Suprapubic skin (tissue), 4 donors: ENCODE measurements around the gene TNFRSF1B. TPM values are rescaled to one million over a fixed set of nuclear protein-coding genes. Genes with fewer than 3 reads are reported as not detected.

Experiments
- DNase-seq, 2 donors: peaks; one replicate each; pipeline ENCODE4 v3.0.0-alpha.2; 2019; ENCODE audit warnings: low spot score in 2 of 2
- H3K27ac ChIP-seq: fragments of 200-600 bp; sonication (generic); one replicate; pipeline ENCODE4 v1.5.1; 2019
- H3K27me3 ChIP-seq: fragments of 200-600 bp; sonication (generic); one replicate; pipeline ENCODE4 v1.5.1; 2019
- H3K36me3 ChIP-seq: fragments of 200-600 bp; sonication (generic); one replicate; pipeline ENCODE4 v1.5.1; 2019
- H3K4me1 ChIP-seq: fragments of 200-600 bp; sonication (generic); one replicate; pipeline ENCODE4 v1.5.1; 2019
- H3K4me3 ChIP-seq: fragments of 200-600 bp; sonication (generic); one replicate; pipeline ENCODE4 v1.5.1; 2019; ENCODE audit warnings: mild to moderate bottlenecking
- H3K9me3 ChIP-seq: fragments of 200-600 bp; sonication (generic); one replicate; pipeline ENCODE4 v1.5.1; 2019
- CTCF ChIP-seq, 2 donors: fragments of 200-600 bp in 1 of 2; fragments of 450-650 bp in 1 of 2; sonication (generic) in 1 of 2; IDR thresholded peaks; one replicate each; pipeline ENCODE4 v1.5.1; 2016 to 2019; ENCODE audit warnings: antibody characterized with exemption in 2 of 2, mild to moderate bottlenecking in 1 of 2, moderate library complexity in 1 of 2
- EP300 ChIP-seq: sonication (generic); formaldehyde crosslinking; IDR thresholded peaks from one replicate; pipeline ENCODE4 v1.6.1; 2017; ENCODE audit warnings: antibody characterized with exemption
- POLR2A ChIP-seq, 2 donors: fragments of 450-650 bp; IDR thresholded peaks; one replicate each; pipeline ENCODE4 v1.6.1; 2017; ENCODE audit warnings: antibody characterized with exemption in 2 of 2, mild to moderate bottlenecking in 2 of 2, moderate library complexity in 2 of 2
- POLR2AphosphoS5 ChIP-seq, 3 donors: sonication (generic); formaldehyde crosslinking; IDR thresholded peaks; one replicate each; pipeline ENCODE4 v1.6.1; 2017; ENCODE audit warnings: antibody characterized with exemption in 3 of 3
- WGBS: methylation state at CpG from one replicate; pipeline ENCODE4 v1.1.5; 2018; 5-methylcytosine and 5-hydroxymethylcytosine counted together
- total RNA-seq, 4 donors: library from RNA; depleted of rRNA; stranded (reverse); fragments of >200 nt; gene quantifications; one replicate each; pipeline ENCODE4 v1.1.0, GENCODE V29; 2016

TNFRSF1B gene
- 10 to 100 TPM in 2 of 4 donors, 1 to 10 TPM in 2; 6.3 to 35.2 (median 11.9) TPM for total RNA-seq

GRCh38 chr1:12166834-12167492 lies at the start of gene TNFRSF1B:
TSS of gene TNFRSF1B (plus strand) at chr1:12166991. CDS start at chr1:12167092, 101 bp downstream.
- TF ChIP-seq EP300, result no peak
- TF ChIP-seq POLR2A (IDR thresholded peaks at IDR 0.05), result peak; percentile 33 to 79
- H3K4me3 ChIP-seq, result peak within 1 kb of the TSS; percentile 65
- no peaks in the 10 kb centered on the region for H3K36me3 ChIP-seq
- H3K4me1 ChIP-seq, result peaks cover 39% of the 10 kb centered on the region
- DNase-seq, result no peak
- H3K27me3 ChIP-seq, result peaks cover 7% of the 10 kb centered on the region
- H3K9me3 ChIP-seq, result no peaks in the 10 kb centered on the region
- H3K27ac ChIP-seq, result peak within 1 kb of the TSS; percentile 83
- WGBS, result 11% methylated on average over 19 of the region's 79 CpGs

GRCh38 chr1:12121212-12122003 lies 45.4 kb upstream of the TNFRSF1B start:
- Histone ChIP-seq H3K4me1 (peaks cover 8% of the 10 kb centered on the region), H3K27ac (no peak overlapping the region), H3K27me3 (peaks cover 8% of the 10 kb centered on the region), H3K9me3 (no peaks in the 10 kb centered on the region), H3K36me3 (no peaks in the 10 kb centered on the region), H3K4me3 (no peak overlapping the region)
- TF ChIP-seq EP300 (peak; percentile 36), POLR2AphosphoS5 (IDR thresholded peaks at IDR 0.05) (no peak), CTCF (IDR thresholded peaks at IDR 0.05) (no peak), POLR2A (IDR thresholded peaks at IDR 0.05) (no peak)
- DNase-seq, result no peak
- 60% methylated on average over 12 of the region's 12 CpGs for WGBS

GRCh38 chr1:12123172-12123571 lies 43.6 kb upstream of the TNFRSF1B start:
- H3K36me3 ChIP-seq, result no peaks in the 10 kb centered on the region

GRCh38 chr1:12124693-12125421 lies 41.9 kb upstream of the TNFRSF1B start:
- peak; percentile 89 for DNase-seq
- Histone ChIP-seq H3K27me3 (peaks cover 8% of the 10 kb centered on the region), H3K36me3 (no peaks in the 10 kb centered on the region), H3K4me1 (peaks cover 8% of the 10 kb centered on the region), H3K9me3 (no peaks in the 10 kb centered on the region), H3K27ac (no peak overlapping the region), H3K4me3 (no peak overlapping the region)
- peak in 1 of 3 donors; percentile 56 for TF ChIP-seq POLR2AphosphoS5 (IDR thresholded peaks at IDR 0.05)
- no peak for TF ChIP-seq POLR2A (IDR thresholded peaks at IDR 0.05)
- no peak for TF ChIP-seq EP300
- peak; percentile 93 to 99 for TF ChIP-seq CTCF (IDR thresholded peaks at IDR 0.05)
- WGBS, result 49% methylated on average over 19 of the region's 19 CpGs

More at GRCh38 chr1:12123172-12123571, 43.6 kb upstream of the TNFRSF1B start:
- no peak for DNase-seq
- Histone ChIP-seq H3K4me1 (peaks cover 8% of the 10 kb centered on the region), H3K9me3 (no peaks in the 10 kb centered on the region), H3K4me3 (no peak overlapping the region), H3K27ac (no peak overlapping the region), H3K27me3 (peaks cover 8% of the 10 kb centered on the region)
- no peak for TF ChIP-seq EP300
- 62% methylated on average over 7 of the region's 8 CpGs for WGBS

DNA sequence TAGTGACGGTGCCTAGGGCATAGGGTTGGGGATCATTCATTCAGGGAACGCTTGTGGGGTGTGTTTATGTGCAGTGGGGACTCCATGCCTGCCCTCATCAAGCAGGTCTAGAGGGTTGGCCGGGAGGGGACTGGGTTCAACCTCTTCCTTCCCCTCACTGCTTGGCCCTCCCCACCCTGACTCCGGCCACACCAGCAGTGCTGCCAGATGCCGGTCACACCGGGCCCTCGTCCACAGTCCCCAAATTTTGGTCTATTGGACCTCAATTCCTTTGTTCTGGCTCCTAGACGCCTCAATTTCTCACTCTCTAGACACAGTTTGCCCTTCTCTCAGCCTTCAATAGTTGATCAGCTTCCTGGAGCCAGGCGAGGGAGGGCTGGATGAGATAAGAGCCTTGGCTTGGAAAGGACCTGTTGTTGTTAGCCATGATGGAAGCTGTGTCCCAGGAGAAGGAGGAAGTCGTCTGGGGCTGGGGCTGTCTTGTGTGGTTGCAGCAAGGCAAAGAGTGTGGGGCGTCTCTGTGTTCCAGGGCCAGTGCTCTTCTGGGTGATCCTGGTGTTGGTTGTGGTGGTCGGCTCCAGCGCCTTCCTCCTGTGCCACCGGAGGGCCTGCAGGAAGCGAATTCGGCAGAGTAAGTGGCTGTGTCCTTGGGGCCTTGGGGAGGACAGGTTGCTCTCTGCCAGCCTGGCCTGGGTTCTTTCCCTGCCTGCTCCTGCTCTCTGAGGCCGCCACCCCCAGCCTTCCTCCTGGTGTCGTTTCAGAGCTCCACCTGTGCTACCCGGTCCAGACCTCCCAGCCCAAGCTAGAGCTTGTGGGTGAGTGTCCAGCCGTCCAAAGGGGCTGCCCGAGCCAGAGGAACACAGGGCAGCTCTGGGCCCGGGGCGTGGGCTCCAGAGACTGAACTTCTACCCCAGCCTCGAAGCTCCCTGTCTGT lies 41.1 kb upstream of the TNFRSF1B start:
- Histone ChIP-seq H3K4me1 (peaks cover 8% of the 10 kb centered on the region), H3K27ac (no peak overlapping the region), H3K9me3 (no peaks in the 10 kb centered on the region), H3K27me3 (peaks cover 8% of the 10 kb centered on the region), H3K4me3 (no peak overlapping the region), H3K36me3 (no peaks in the 10 kb centered on the region)
- WGBS, result 84% methylated on average over 12 of the region's 24 CpGs
- TF ChIP-seq CTCF (IDR thresholded peaks at IDR 0.05), result no peak
- TF ChIP-seq EP300, result no peak
- TF ChIP-seq POLR2A (IDR thresholded peaks at IDR 0.05), result no peak
- TF ChIP-seq POLR2AphosphoS5 (IDR thresholded peaks at IDR 0.05), result no peak
- DNase-seq, result no peak
